Panc1 (cell line): ENCODE results near the gene TPRG1L.

Experiments
- CTCF ChIP-seq: fragments of 450-650 bp; IDR thresholded peaks from 2 replicates; pipeline ENCODE4 v1.5.1; 2017; ENCODE audit warnings: mild to moderate bottlenecking
- POLR2AphosphoS5 ChIP-seq: IDR thresholded peaks from 2 replicates; pipeline ENCODE4 v1.6.1; 2012; ENCODE audit warnings: mild to moderate bottlenecking, low read depth, low read length, moderate library complexity

GRCh38 chr1:3593745-3594144 is 31.1 kb upstream of the TPRG1L start:
- TF ChIP-seq CTCF: no peak
- TF ChIP-seq POLR2AphosphoS5: no peak
